Mesenchymal stem cell (in vitro differentiated cells and primary cell): Measurements from ENCODE around the gene CD28.
A peak's percentile ranks its signal among the peaks of the same experiment; 100 is the strongest.

Experiments
- DNase-seq: peaks from one replicate; pipeline ENCODE4 v3.0.0-alpha.2; 2013
- H2AFZ ChIP-seq: one replicate; pipeline ENCODE4 v1.6.1; 2013; ENCODE audit warnings: low read depth, mild to moderate bottlenecking, control low read depth, inconsistent platforms, low read length, moderate library complexity
- H2AK5ac ChIP-seq: 2 replicates; pipeline ENCODE4 v1.6.1; 2013; ENCODE audit warnings: low read length, moderate library complexity, mild to moderate bottlenecking, inconsistent platforms; ENCODE audit not compliant: severe bottlenecking
- H2BK120ac ChIP-seq: one replicate; pipeline ENCODE4 v1.6.1; 2013; ENCODE audit warnings: low read depth, mild to moderate bottlenecking, inconsistent platforms, low read length, moderate library complexity
- H2BK12ac ChIP-seq, 2 experiments: one replicate each; pipeline ENCODE4 v1.6.1; 2013; ENCODE audit warnings: inconsistent platforms in 2 of 2, low read length in 2 of 2, mild to moderate bottlenecking in 2 of 2, moderate library complexity in 2 of 2, control low read depth in 1 of 2
- H2BK15ac ChIP-seq: one replicate; pipeline ENCODE4 v1.6.1; 2013; ENCODE audit warnings: mild to moderate bottlenecking, low read depth, inconsistent platforms; ENCODE audit not compliant: poor library complexity, severe bottlenecking
- H2BK5ac ChIP-seq: 2 replicates; pipeline ENCODE4 v1.6.1; 2013; ENCODE audit warnings: low read depth, mild to moderate bottlenecking, low read length, control low read depth, inconsistent platforms; ENCODE audit not compliant: poor library complexity, severe bottlenecking
- H3K14ac ChIP-seq, 2 experiments: one replicate each; pipeline ENCODE4 v1.6.1; 2013; ENCODE audit warnings: inconsistent platforms in 2 of 2, low read length in 2 of 2, control low read depth in 1 of 2, mild to moderate bottlenecking in 1 of 2, moderate library complexity in 1 of 2
- H3K18ac ChIP-seq, 2 experiments: one replicate each; pipeline ENCODE4 v1.6.1; 2013; ENCODE audit warnings: inconsistent platforms in 2 of 2, low read length in 2 of 2, control low read depth in 1 of 2, low read depth in 1 of 2, mild to moderate bottlenecking in 1 of 2
- H3K23ac ChIP-seq, 2 experiments: one replicate each; pipeline ENCODE4 v1.6.1; 2013; ENCODE audit warnings: inconsistent platforms in 2 of 2, low read length in 2 of 2, mild to moderate bottlenecking in 2 of 2, moderate library complexity in 2 of 2, control low read depth in 1 of 2
- H3K27ac ChIP-seq: 2 replicates; pipeline ENCODE4 v1.5.1; 2013; ENCODE audit warnings: mild to moderate bottlenecking, moderate library complexity, low read length, control low read depth, inconsistent platforms; ENCODE audit not compliant: poor library complexity, severe bottlenecking
- H3K27me3 ChIP-seq, 2 experiments: 2 replicates each; pipeline versions ENCODE4 v1.6.1 to v1.7.0; 2013; ENCODE audit warnings: low read length in 2 of 2, mild to moderate bottlenecking in 2 of 2, moderate library complexity in 2 of 2, control low read depth in 1 of 2, inconsistent platforms in 1 of 2; ENCODE audit not compliant: control insufficient read depth in 1 of 2, insufficient read depth in 1 of 2
- H3K36me3 ChIP-seq, 2 experiments: 2 replicates each; pipeline versions ENCODE4 v1.6.1 to v1.7.0; 2013; ENCODE audit warnings: low read length in 2 of 2, control low read depth in 1 of 2, inconsistent platforms in 1 of 2, low read depth in 1 of 2, mild to moderate bottlenecking in 1 of 2; ENCODE audit not compliant: insufficient read depth in 2 of 2, control insufficient read depth in 1 of 2
- H3K4ac ChIP-seq, 2 experiments: one replicate each; pipeline ENCODE4 v1.6.1; 2013; ENCODE audit warnings: inconsistent platforms in 2 of 2, low read length in 2 of 2, mild to moderate bottlenecking in 2 of 2, moderate library complexity in 2 of 2, control low read depth in 1 of 2, low read depth in 1 of 2
- H3K4me1 ChIP-seq: 2 replicates; pipeline ENCODE4 v1.6.1; 2013; ENCODE audit warnings: low read depth, low read length, control low read depth; ENCODE audit not compliant: control insufficient read depth, insufficient read depth
- H3K4me2 ChIP-seq: 2 replicates; pipeline ENCODE4 v1.6.1; 2013; ENCODE audit warnings: low read length, mild to moderate bottlenecking, inconsistent platforms; ENCODE audit not compliant: poor library complexity, severe bottlenecking
- H3K4me3 ChIP-seq, 2 experiments: 2 replicates each; pipeline versions ENCODE4 v1.5.1 to v1.7.0; 2013; ENCODE audit warnings: low read length in 2 of 2, mild to moderate bottlenecking in 2 of 2, control low read depth in 1 of 2, low read depth in 1 of 2; ENCODE audit not compliant: insufficient read depth in 1 of 2
- H3K79me1 ChIP-seq: replicated peaks from 2 replicates; pipeline ENCODE4 v1.6.1; 2013; ENCODE audit warnings: mild to moderate bottlenecking, control low read depth, low read length, inconsistent platforms; ENCODE audit not compliant: poor library complexity, severe bottlenecking
- H3K9ac ChIP-seq: 2 replicates; pipeline ENCODE4 v1.7.0; 2013; ENCODE audit warnings: mild to moderate bottlenecking, low read length, moderate library complexity
- H3K9me3 ChIP-seq: 2 replicates; pipeline ENCODE4 v1.7.0; 2013; ENCODE audit warnings: mild to moderate bottlenecking, low read length; ENCODE audit not compliant: control insufficient read depth
- H4K8ac ChIP-seq: one replicate; pipeline ENCODE4 v1.6.1; 2013; ENCODE audit warnings: inconsistent platforms, mild to moderate bottlenecking, low read length, moderate library complexity
- H4K91ac ChIP-seq: one replicate; pipeline ENCODE4 v1.6.1; 2013; ENCODE audit warnings: mild to moderate bottlenecking, low read length, inconsistent platforms
- WGBS: methylation state at CpG from one replicate; pipeline ENCODE4 v1.1.7; 2013; ENCODE audit warnings: mixed read lengths; 5-methylcytosine and 5-hydroxymethylcytosine counted together

CD28 gene

GRCh38 chr2:203689426-203690116 lies 16.9 kb upstream of the CD28 start:
- Histone ChIP-seq H3K27me3 (no peaks in the 10 kb centered on the region), H2AK5ac (no peak overlapping the region), H3K79me1 (no peaks in the 10 kb centered on the region), H3K27ac (no peak overlapping the region), H4K91ac (no peak overlapping the region), H3K36me3 (no peaks in the 10 kb centered on the region), H4K8ac (no peak overlapping the region), H3K4me2 (no peak overlapping the region), H3K23ac (no peak overlapping the region), H3K4me1 (peaks cover 5% of the 10 kb centered on the region), H3K9ac (no peak overlapping the region), H2BK5ac (no peak overlapping the region), H3K4me3 (no peak overlapping the region), H3K4ac (peak overlapping the region in 1 of 2 experiments; percentile 9), H3K18ac (no peak overlapping the region), H3K9me3 (no peaks in the 10 kb centered on the region), H2AFZ (no peak overlapping the region), H2BK120ac (no peak overlapping the region), H3K14ac (no peak overlapping the region), H2BK15ac (no peak overlapping the region), H2BK12ac (peak overlapping the region in 1 of 2 experiments; percentile 59)
- DNase-seq = no peak
- 94% methylated on average over 7 of the region's 8 CpGs for WGBS

- H2BK15ac ChIP-seq = no peak overlapping the region
- peaks cover 5% of the 10 kb centered on the region for H3K4me1 ChIP-seq
- H4K91ac ChIP-seq = no peak overlapping the region
- H2AFZ ChIP-seq = no peak overlapping the region
- H3K4ac ChIP-seq = peak overlapping the region in 1 of 2 experiments; percentile 9
- WGBS = 100% methylated on average over 4 of the region's 4 CpGs
- no peak overlapping the region for H3K14ac ChIP-seq
- H3K79me1 ChIP-seq = no peaks in the 10 kb centered on the region
- no peak overlapping the region for H2BK5ac ChIP-seq
- H3K27me3 ChIP-seq = no peaks in the 10 kb centered on the region
- DNase-seq = no peak
- H3K23ac ChIP-seq = no peak overlapping the region
- H3K36me3 ChIP-seq = no peaks in the 10 kb centered on the region
- no peak overlapping the region for H2AK5ac ChIP-seq
- H2BK12ac ChIP-seq = peak overlapping the region in 1 of 2 experiments; percentile 2
- no peak overlapping the region for H3K9ac ChIP-seq
- H3K4me2 ChIP-seq = no peak overlapping the region
- H2BK120ac ChIP-seq = no peak overlapping the region
- no peak overlapping the region for H3K27ac ChIP-seq
- no peak overlapping the region for H3K4me3 ChIP-seq
- H3K9me3 ChIP-seq = no peaks in the 10 kb centered on the region
- no peak overlapping the region for H4K8ac ChIP-seq
- peak overlapping the region in 1 of 2 experiments; percentile 59 for H3K18ac ChIP-seq
These were observed 16.4 kb upstream of the CD28 start for GRCh38 chr2:203690117-203690431.

GRCh38 chr2:203690441-203691047 lies 15.9 kb upstream of the CD28 start:
- DNase-seq = peak; percentile 32
- H4K91ac ChIP-seq = no peak overlapping the region
- no peaks in the 10 kb centered on the region for H3K36me3 ChIP-seq
- no peak overlapping the region for H3K4me2 ChIP-seq
- H3K9me3 ChIP-seq = no peaks in the 10 kb centered on the region
- H2BK15ac ChIP-seq = no peak overlapping the region
- H2BK120ac ChIP-seq = no peak overlapping the region
- no peak overlapping the region for H2BK5ac ChIP-seq
- WGBS = 92% methylated on average over 5 of the region's 5 CpGs
- H3K27ac ChIP-seq = no peak overlapping the region
- H3K4ac ChIP-seq = peak overlapping the region in 1 of 2 experiments; percentile 5
- no peaks in the 10 kb centered on the region for H3K27me3 ChIP-seq
- no peaks in the 10 kb centered on the region for H3K79me1 ChIP-seq
- H3K14ac ChIP-seq = no peak overlapping the region
- no peak overlapping the region for H3K4me3 ChIP-seq
- no peak overlapping the region for H4K8ac ChIP-seq
- peaks cover 5% of the 10 kb centered on the region for H3K4me1 ChIP-seq
- H2AK5ac ChIP-seq = no peak overlapping the region
- peak overlapping the region; percentile 49 to 86 for H2BK12ac ChIP-seq
- H3K18ac ChIP-seq = peak overlapping the region; percentile 37 to 42
- no peak overlapping the region for H2AFZ ChIP-seq
- no peak overlapping the region for H3K9ac ChIP-seq
- no peak overlapping the region for H3K23ac ChIP-seq

GRCh38 chr2:203691149-203691548 lies 15.3 kb upstream of the CD28 start:
- Histone ChIP-seq H2BK12ac (peak overlapping the region; percentile 16 to 86), H3K4me1 (peaks cover 5% of the 10 kb centered on the region), H2AK5ac (no peak overlapping the region), H2BK120ac (no peak overlapping the region), H3K27ac (no peak overlapping the region), H3K9ac (no peak overlapping the region), H4K91ac (no peak overlapping the region), H3K27me3 (no peaks in the 10 kb centered on the region), H3K36me3 (no peaks in the 10 kb centered on the region), H3K4me2 (no peak overlapping the region), H3K14ac (no peak overlapping the region), H4K8ac (no peak overlapping the region), H3K79me1 (no peaks in the 10 kb centered on the region), H3K9me3 (no peaks in the 10 kb centered on the region), H2BK5ac (no peak overlapping the region), H3K4ac (no peak overlapping the region), H2AFZ (no peak overlapping the region), H3K4me3 (no peak overlapping the region), H3K23ac (no peak overlapping the region), H3K18ac (peak overlapping the region in 1 of 2 experiments; percentile 1), H2BK15ac (no peak overlapping the region)
- no peak for DNase-seq
